ENCODE measurements around the gene PRKCA. TPM values are rescaled to one million over a fixed set of nuclear protein-coding genes. Genes with fewer than 3 reads are reported as not detected.

PRKCA gene
- total and polyA plus RNA-seq, 2 donors (not counting 3 experiments of a cell fraction or from before 2014, with no cell fraction given) = 7.5 to 34.2 TPM

DNA sequence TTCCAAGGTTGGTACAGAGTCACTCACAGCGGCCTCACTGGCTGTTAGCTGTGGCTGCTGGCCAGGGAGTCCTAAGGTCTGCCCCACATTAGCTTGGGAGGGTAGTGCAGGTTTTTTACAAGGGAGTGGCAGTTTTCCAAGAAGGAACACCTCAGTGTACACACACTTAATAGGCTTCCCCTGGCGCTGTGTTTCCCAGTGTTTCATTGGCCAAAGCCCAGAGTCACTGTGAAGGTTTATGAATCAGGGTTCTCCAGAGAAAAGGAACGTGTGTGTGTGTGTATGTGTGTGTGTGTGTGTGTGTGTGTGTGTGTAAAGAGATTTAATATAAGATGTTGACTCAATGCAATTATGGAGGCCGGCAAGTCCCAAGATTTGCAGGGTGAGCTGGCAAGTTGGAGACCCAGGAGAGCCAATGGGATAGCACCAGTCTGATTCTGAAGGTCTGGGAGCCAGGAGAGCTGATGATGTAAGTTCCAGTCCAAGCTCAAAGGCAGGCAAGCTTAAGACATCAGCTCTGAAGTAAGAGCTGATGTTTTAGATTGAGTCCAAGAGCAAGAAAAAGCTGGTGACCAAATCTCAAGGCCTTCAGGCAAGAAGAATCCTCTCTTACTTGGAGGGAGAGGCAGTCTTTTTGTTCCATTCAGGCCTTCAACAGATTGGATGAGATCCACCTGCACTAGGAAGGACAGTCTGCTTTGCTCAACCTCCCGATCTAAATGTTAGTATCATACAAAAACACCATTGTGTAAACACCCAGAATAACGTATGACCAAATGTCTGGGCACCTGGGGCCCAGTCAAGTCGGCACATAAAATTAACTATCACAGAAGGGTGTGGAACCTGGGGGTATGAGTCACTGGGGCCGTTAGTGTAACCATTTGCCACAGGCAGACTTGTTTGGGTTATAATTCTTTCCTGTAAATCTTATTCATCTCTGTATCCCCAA is 206.8 kb downstream of the PRKCA start:
- CTCF ChIA-PET = interaction anchor here (1.0 kb wide), 1 partner anchor 10 kb away, joined by 4 read pairs; no protein-coding TSS in a partner anchor
- H3K4me2 ChIP-seq (ENCODE audit: insufficient read depth, low read length) = peak overlapping the region; percentile 15
- H3K9me3 ChIP-seq (replicated peaks; ENCODE audit: control insufficient read depth, insufficient read depth, low read length) = no peaks in the 10 kb centered on the region
- H3K79me2 ChIP-seq (ENCODE audit: control insufficient read depth, insufficient read depth, low read length) = peaks cover 3% of the 10 kb centered on the region
- BruUV-seq (replicated peaks) = TSS peak; percentile 87
- peak overlapping the region; percentile 28 for H3K27ac ChIP-seq (ENCODE audit: insufficient read depth, low read depth, low read length)
- POLR2A ChIA-PET = interaction anchor here (0.6 kb wide), 1 partner anchor 45 kb away, joined by 3 read pairs; no protein-coding TSS in a partner anchor
- DNase-seq (ENCODE audit: low read depth, low spot score) (peak; percentile 62), FAIRE-seq (peak; percentile 26)
- no peaks in the 10 kb centered on the region for H3K9me1 ChIP-seq (replicated peaks; ENCODE audit: control insufficient read depth, extremely low read depth, insufficient read depth, low read length)
- peak overlapping the region; percentile 20 for H2AFZ ChIP-seq (ENCODE audit: low read depth, low read length)
- H3K36me3 ChIP-seq (ENCODE audit: control insufficient read depth in 2 of 2, extremely low read depth in 1 of 2, insufficient read depth in 2 of 2, low read length in 2 of 2) = no peaks in the 10 kb centered on the region
- TF ChIP-seq, protein P1, sequence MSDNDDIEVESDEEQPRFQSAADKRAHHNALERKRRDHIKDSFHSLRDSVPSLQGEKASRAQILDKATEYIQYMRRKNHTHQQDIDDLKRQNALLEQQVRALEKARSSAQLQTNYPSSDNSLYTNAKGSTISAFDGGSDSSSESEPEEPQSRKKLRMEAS (IDR thresholded peaks at IDR 0.05; ENCODE audit: insufficient read depth, insufficient read length) = no peak
- no peak for TF ChIP-seq POLR2AphosphoS5 (IDR thresholded peaks at IDR 0.05; ENCODE audit: insufficient read depth, low read depth, low read length)
- TF ChIP-seq JUN (IDR thresholded peaks at IDR 0.05; ENCODE audit: borderline replicate concordance, insufficient read depth, insufficient read length, low read depth) = peak; percentile 49
- TF ChIP-seq FOS (IDR thresholded peaks at IDR 0.05; ENCODE audit: borderline replicate concordance, insufficient read depth, low read length) = peak; percentile 69
- no peak for TF ChIP-seq POLR2A (IDR thresholded peaks at IDR 0.05; ENCODE audit: low read depth, low read length)
- H4K20me1 ChIP-seq (replicated peaks; ENCODE audit: control insufficient read depth, extremely low read depth, insufficient read depth, low read length) = no peaks in the 10 kb centered on the region
- dilution Hi-C loops (cut with MboI; ENCODE audit: extremely low pct_ligation_motif_present, low sequenced_read_pairs) (no loop called here), intact Hi-C loops (cut with micrococcal nuclease) (loop anchor here (1.0 kb wide), 1 partner anchor 58 kb away; no protein-coding TSS in a partner anchor)
- no peaks in the 10 kb centered on the region for H3K27me3 ChIP-seq (ENCODE audit: control insufficient read depth in 2 of 2, insufficient read depth in 2 of 2, low read length in 2 of 2)
- no peak overlapping the region for H3K9ac ChIP-seq (replicated peaks; ENCODE audit: extremely low read depth, insufficient read depth, low read length)
- peaks cover 20% of the 10 kb centered on the region for H3K4me1 ChIP-seq (ENCODE audit: control insufficient read depth, extremely low read depth, insufficient read depth, low read length)
- no peak overlapping the region for H3K4me3 ChIP-seq (replicated peaks in 1 of 3; ENCODE audit: insufficient read depth in 1 of 3, low read depth in 1 of 3, low read length in 3 of 3)

DNA sequence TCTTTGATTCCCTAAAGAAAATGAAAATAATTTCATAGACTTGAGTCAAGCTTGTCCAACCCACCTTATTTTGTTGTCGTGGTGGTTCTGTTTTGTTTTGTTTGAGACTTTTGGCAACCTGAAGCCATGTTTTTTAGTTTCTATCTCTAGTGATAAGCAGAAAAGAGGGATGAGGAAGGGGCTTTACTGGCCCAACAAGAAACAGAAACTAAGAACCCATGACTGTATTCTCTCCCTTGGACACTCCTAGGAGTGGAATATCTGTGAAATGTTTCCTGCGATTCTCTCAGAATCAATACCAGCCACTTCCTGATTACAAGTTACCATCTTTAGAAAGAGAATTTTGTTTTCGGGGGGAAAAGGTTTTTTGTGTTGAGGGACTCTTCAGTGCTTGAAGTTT is 207.5 kb downstream of the PRKCA start:
- dilution Hi-C loops (cut with MboI; ENCODE audit: extremely low pct_ligation_motif_present, low sequenced_read_pairs) = no loop called here
- Histone ChIP-seq H3K9ac (replicated peaks; ENCODE audit: extremely low read depth, insufficient read depth, low read length) (no peak overlapping the region), H3K27me3 (ENCODE audit: control insufficient read depth in 2 of 2, insufficient read depth in 2 of 2, low read length in 2 of 2) (no peaks in the 10 kb centered on the region), H4K20me1 (replicated peaks; ENCODE audit: control insufficient read depth, extremely low read depth, insufficient read depth, low read length) (no peaks in the 10 kb centered on the region), H3K4me3 (replicated peaks in 1 of 3; ENCODE audit: insufficient read depth in 1 of 3, low read depth in 1 of 3, low read length in 3 of 3) (no peak overlapping the region), H3K4me1 (ENCODE audit: control insufficient read depth, extremely low read depth, insufficient read depth, low read length) (peaks cover 20% of the 10 kb centered on the region), H3K4me2 (ENCODE audit: insufficient read depth, low read length) (peak overlapping the region; percentile 15), H3K9me3 (replicated peaks; ENCODE audit: control insufficient read depth, insufficient read depth, low read length) (no peaks in the 10 kb centered on the region), H3K9me1 (replicated peaks; ENCODE audit: control insufficient read depth, extremely low read depth, insufficient read depth, low read length) (no peaks in the 10 kb centered on the region), H2AFZ (ENCODE audit: low read depth, low read length) (no peak overlapping the region), H3K36me3 (ENCODE audit: control insufficient read depth in 2 of 2, extremely low read depth in 1 of 2, insufficient read depth in 2 of 2, low read length in 2 of 2) (no peaks in the 10 kb centered on the region), H3K27ac (ENCODE audit: insufficient read depth, low read depth, low read length) (no peak overlapping the region), H3K79me2 (ENCODE audit: control insufficient read depth, insufficient read depth, low read length) (peaks cover 3% of the 10 kb centered on the region)
- CTCF ChIA-PET = no interaction called here
- FAIRE-seq (no peak), DNase-seq (ENCODE audit: low read depth, low spot score) (no peak)
- POLR2A ChIA-PET = no interaction called here
- BruUV-seq (replicated peaks) = TSS peak; percentile 39
- intact Hi-C loops (cut with micrococcal nuclease) = loop anchor here (1.0 kb wide), 1 partner anchor 57 kb away; no protein-coding TSS in a partner anchor
- no peak for TF ChIP-seq EZH2 (IDR thresholded peaks at IDR 0.05; ENCODE audit: borderline replicate concordance, low read depth, low read length, severe bottlenecking)
- TF ChIP-seq, protein P1 (IDR thresholded peaks at IDR 0.05; ENCODE audit: insufficient read depth, insufficient read length) = no peak
- TF ChIP-seq GATA2 (IDR thresholded peaks at IDR 0.05; ENCODE audit: insufficient read depth, insufficient read length, low read depth, low read length) = no peak
- no peak for TF ChIP-seq MYC (IDR thresholded peaks at IDR 0.05; ENCODE audit: low read depth, low read length)
- no peak for TF ChIP-seq POLR2A (IDR thresholded peaks at IDR 0.05; ENCODE audit: low read depth, low read length)
- no peak for TF ChIP-seq POLR2AphosphoS5 (IDR thresholded peaks at IDR 0.05; ENCODE audit: insufficient read depth, low read depth, low read length)

Measured in endothelial cell of umbilical vein (primary cell).